ENCODE data around the gene MICAL2. TPM values are rescaled to one million over a fixed set of nuclear protein-coding genes. Genes with fewer than 3 reads are reported as not detected.

Gene MICAL2
- total and polyA plus RNA-seq, 2 of the 8 experiments (the other 6 are each of a cell fraction or from before 2014, with no cell fraction given), result 1.3 to 4.1 TPM

- POLR2A ChIA-PET (ENCODE audit: partially characterized antibody), result no interaction called here
- Histone ChIP-seq H2BK5ac (ENCODE audit: low read depth, low read length) (no peak overlapping the region), H3K79me1 (ENCODE audit: low read depth, low read length) (no peaks in the 10 kb centered on the region), H3K18ac (ENCODE audit: extremely low read depth, low read length) (no peak overlapping the region), H3K23ac (ENCODE audit: insufficient read length) (no peak overlapping the region), H3K36me3 (ENCODE audit: control insufficient read depth in 2 of 4, insufficient read depth in 4 of 4, low read length in 3 of 4) (no peaks in the 10 kb centered on the region), H3K23me2 (ENCODE audit: low read depth, low read length) (no peaks in the 10 kb centered on the region; the same call in 1 of the 2 replicates), H3K27me3 (replicated peaks in 1 of 4; ENCODE audit: control insufficient read depth in 3 of 4, extremely low read depth in 1 of 4, insufficient read depth in 3 of 4, low read length in 3 of 4) (no peaks in the 10 kb centered on the region), H4K91ac (replicated peaks; ENCODE audit: insufficient read length, low read length) (no peak overlapping the region), H3K4ac (replicated peaks; ENCODE audit: insufficient read length, low read depth, low read length) (no peak overlapping the region), H3K9ac (replicated peaks in 1 of 4; ENCODE audit: extremely low read depth in 1 of 4, low read depth in 3 of 4, low read length in 3 of 4) (no peak overlapping the region), H4K8ac (ENCODE audit: extremely low read depth, insufficient read depth, low read length) (peak overlapping the region; percentile 6; the same call in 1 of the 2 replicates), H2BK12ac (ENCODE audit: low read depth, low read length) (no peak overlapping the region), H2AFZ (ENCODE audit: low read length) (no peak overlapping the region), H3K79me2 (ENCODE audit: control insufficient read depth in 1 of 2, insufficient read depth in 2 of 2, low read length in 2 of 2) (no peaks in the 10 kb centered on the region), H2BK15ac (ENCODE audit: low read length) (no peak overlapping the region), H2BK20ac (ENCODE audit: low read length) (no peak overlapping the region), H2BK120ac (replicated peaks; ENCODE audit: low read depth, low read length) (no peak overlapping the region), H3K27ac (ENCODE audit: low read depth, low read length) (no peak overlapping the region), H4K20me1 (replicated peaks in 1 of 2; ENCODE audit: control insufficient read depth in 1 of 2, insufficient read depth in 2 of 2, low read length in 2 of 2) (no peaks in the 10 kb centered on the region), H3K4me1 (replicated peaks in 1 of 4; ENCODE audit: control insufficient read depth in 3 of 4, insufficient read depth in 4 of 4, low read length in 3 of 4) (no peaks in the 10 kb centered on the region; a peak in 1 of 7 replicates), H2AK5ac (ENCODE audit: low read depth, low read length) (no peak overlapping the region), H3K4me2 (ENCODE audit: insufficient read depth in 1 of 2, low read depth in 2 of 2, low read length in 2 of 2) (no peak overlapping the region), H3K56ac (replicated peaks; ENCODE audit: insufficient read length, low read depth, low read length) (no peak overlapping the region), H3K14ac (ENCODE audit: insufficient read length) (no peak overlapping the region), H3K4me3 (ENCODE audit: extremely low read depth in 1 of 4, insufficient read depth in 2 of 4, low read depth in 3 of 4, low read length in 4 of 4) (no peak overlapping the region), H3K9me3 (ENCODE audit: insufficient read depth in 2 of 2, low read depth in 1 of 2, low read length in 1 of 2) (no peaks in the 10 kb centered on the region), H4K5ac (ENCODE audit: insufficient read length, low read depth, low read length) (no peak overlapping the region)
- FAIRE-seq (no peak), DNase-seq (ENCODE audit: low read depth in 1 of 2, low spot score in 2 of 2) (no peak)
- 95% methylated on average over 6 of the region's 6 CpGs; no CpG with 5 or more reads in 1 of the 2 experiments for WGBS, 2 experiments (ENCODE audit: extremely low coverage in 1 of 2, insufficient coverage in 1 of 2, insufficient read length in 1 of 2, insufficient replicate concordance in 2 of 2, low coverage in 1 of 2, low lambda C conversion rate in 2 of 2, missing lambda C conversion rate in 1 of 2)
- TF ChIP-seq POLR2A (IDR thresholded peaks at IDR 0.05; ENCODE audit: control extremely low read depth in 1 of 2, low read depth in 2 of 2, low read length in 2 of 2) (no peak), GTF2F1 (IDR thresholded peaks at IDR 0.05; ENCODE audit: borderline replicate concordance, low read depth, low read length) (no peak), HDAC2 (IDR thresholded peaks at IDR 0.05; ENCODE audit: borderline replicate concordance in 1 of 2, low read depth in 2 of 2, low read length in 2 of 2) (no peak)
- CTCF ChIA-PET (ENCODE audit: partially characterized antibody), result interaction anchor here (0.6 to 22.1 kb wide), 6 partner anchors 9 to 222 kb away, joined by 3 to 403 read pairs (median 9); no protein-coding TSS in a partner anchor
These were observed 161.5 kb downstream of the MICAL2 start for GRCh38 chr11:12271826-12272366.

Data from H1 (cell line).